HepG2 (cell line): ENCODE measurements around the gene AMIGO1. TPM values are rescaled to one million over a fixed set of nuclear protein-coding genes. Genes with fewer than 3 reads are reported as not detected.

ENCODE experiments used
- ATAC-seq: fragments of 200-7000 bp; cut with Tn5 transposase; 3 replicates; pipeline ENCODE4 v1.9.1; 2020; ENCODE audit warnings: mild to moderate bottlenecking, moderate library complexity
- BruUV-seq: library from RNA; stranded (reverse); fragments of 400-500 nt; replicated peaks from 2 replicates; lab custom pipeline; 2021; lab: Mats Ljungman, UMichigan
- CTCF ChIA-PET: fragments of 300-600 bp; formaldehyde crosslinking; extraction: SDS; loops from one replicate; lab custom pipeline; 2021; ENCODE audit warnings: low total read pairs, inconsistent platforms, low intra/inter-chr PET ratio; lab: Yijun Ruan, JAX
- POLR2A ChIA-PET: fragments of 350-600 bp; sonication (Branson Sonifier 250); formaldehyde crosslinking; loops from one replicate; lab custom pipeline; 2020; ENCODE audit warnings: antibody characterized with exemption, inconsistent platforms; lab: Yijun Ruan, JAX
- DNase-seq: peaks from one replicate; pipeline ENCODE4 v3.0.0-alpha.2; 2015; ENCODE audit warnings: low spot score
- FAIRE-seq: peaks from 3 replicates; lab custom pipeline; 2011; peaks lifted over from hg19 to GRCh38; lab: Jason Lieb, UNC
- H2AFZ ChIP-seq: one replicate; pipeline ENCODE4 v1.6.1; 2011; ENCODE audit warnings: low read length, inconsistent platforms
- H3K27ac ChIP-seq: fragments of 300-600 bp; 3 replicates; pipeline ENCODE4 v1.8.0; 2011; ENCODE audit warnings: mixed run types, mild to moderate bottlenecking, mixed read lengths, low read length, inconsistent platforms; ENCODE audit not compliant: insufficient read depth; ENCODE audit errors: extremely low read length
- H3K27me3 ChIP-seq, 2 experiments: fragments of 200-600 bp in 1 of 2; 2 replicates in 1 of 2; 3 replicates in 1 of 2; pipeline versions ENCODE4 v1.6.0 to v1.8.0; 2011; ENCODE audit warnings: low read length in 2 of 2, mild to moderate bottlenecking in 2 of 2, moderate library complexity in 2 of 2, inconsistent platforms in 1 of 2; ENCODE audit not compliant: insufficient read depth in 2 of 2, control insufficient read depth in 1 of 2
- H3K36me3 ChIP-seq, 2 experiments: fragments of 200-600 bp in 1 of 2; replicated peaks in 1 of 2; 2 replicates in 1 of 2; 3 replicates in 1 of 2; pipeline versions ENCODE4 v1.5.1 to v1.8.0; 2011; ENCODE audit warnings: low read length in 2 of 2, inconsistent platforms in 1 of 2; ENCODE audit not compliant: insufficient read depth in 2 of 2, control insufficient read depth in 1 of 2
- H3K4me1 ChIP-seq: 2 replicates; pipeline ENCODE4 v1.5.1; 2012; ENCODE audit warnings: low read length, inconsistent platforms; ENCODE audit not compliant: insufficient read depth
- H3K4me2 ChIP-seq: 2 replicates; pipeline ENCODE4 v1.6.0; 2011; ENCODE audit warnings: low read depth, low read length, inconsistent platforms
- H3K4me3 ChIP-seq, 3 experiments: fragments of 200-600 bp in 1 of 3; sonication (generic), shearing (Covaris generic) in 1 of 3; replicated peaks in 1 of 3; 2 replicates each; pipeline ENCODE4 v1.5.1; 2011 to 2016; ENCODE audit warnings: low read length in 3 of 3, inconsistent platforms in 2 of 3, low read depth in 2 of 3, mild to moderate bottlenecking in 2 of 3, control low read depth in 1 of 3, mixed read lengths in 1 of 3; ENCODE audit not compliant: insufficient read depth in 1 of 3
- H3K79me2 ChIP-seq: one replicate; pipeline ENCODE4 v1.6.1; 2011; ENCODE audit warnings: low read length, inconsistent platforms; ENCODE audit not compliant: insufficient read depth
- H3K9ac ChIP-seq: 2 replicates; pipeline ENCODE4 v1.6.0; 2011; ENCODE audit warnings: mild to moderate bottlenecking, low read depth, low read length, inconsistent platforms; ENCODE audit not compliant: insufficient read depth
- H3K9me3 ChIP-seq: 2 replicates; pipeline ENCODE4 v1.5.1; 2012; ENCODE audit warnings: mild to moderate bottlenecking, low read length
- H4K20me1 ChIP-seq: 2 replicates; pipeline ENCODE4 v1.6.0; 2011; ENCODE audit warnings: inconsistent platforms, mild to moderate bottlenecking, low read length, moderate library complexity; ENCODE audit not compliant: insufficient read depth
- ATF1 ChIP-seq: IDR thresholded peaks from 2 replicates; pipeline ENCODE4 v1.6.1; 2016; ENCODE audit warnings: mild to moderate bottlenecking, control low read depth
- FIP1L1 ChIP-seq: fragments of 200-400 bp; formaldehyde crosslinking; IDR thresholded peaks from 2 replicates; pipeline ENCODE4 v1.6.1; 2018; ENCODE audit warnings: low read depth, mild to moderate bottlenecking, low read length, moderate library complexity, borderline replicate concordance; ENCODE audit not compliant: insufficient read depth
- GABPB1 ChIP-seq: IDR thresholded peaks from 2 replicates; pipeline ENCODE4 v1.6.1; 2016; ENCODE audit warnings: mild to moderate bottlenecking, missing genetic modification reagents, moderate library complexity, missing compliant biosample characterization
- GPBP1L1 ChIP-seq: sonication (generic); formaldehyde crosslinking; IDR thresholded peaks from 2 replicates; pipeline ENCODE4 v1.5.0; 2020; ENCODE audit warnings: mild to moderate bottlenecking, missing genetic modification reagents
- IKZF5 ChIP-seq: IDR thresholded peaks from 2 replicates; pipeline ENCODE4 v1.6.1; 2018; ENCODE audit warnings: missing genetic modification reagents, mild to moderate bottlenecking, missing compliant biosample characterization
- PAF1 ChIP-seq: IDR thresholded peaks from 2 replicates; pipeline ENCODE4 v1.6.1; 2016; ENCODE audit warnings: missing genetic modification reagents, missing compliant biosample characterization
- TBX2 ChIP-seq: sonication (generic); formaldehyde crosslinking; IDR thresholded peaks from 2 replicates; pipeline ENCODE4 v1.5.0; 2020; ENCODE audit warnings: missing genetic modification reagents, mild to moderate bottlenecking, borderline replicate concordance
- TBX3 ChIP-seq: fragments of 450-650 bp; IDR thresholded peaks from 2 replicates; pipeline ENCODE4 v1.6.1; 2017; ENCODE audit warnings: antibody characterized with exemption, mild to moderate bottlenecking, inconsistent platforms, borderline replicate concordance
- ZFP37 ChIP-seq: sonication (generic); formaldehyde crosslinking; IDR thresholded peaks from 2 replicates; pipeline ENCODE4 v1.4.0; 2020; ENCODE audit warnings: missing genetic modification reagents, borderline replicate concordance
- ZNF432 ChIP-seq: sonication (generic); formaldehyde crosslinking; IDR thresholded peaks from 2 replicates; pipeline ENCODE4 v1.5.0; 2020; ENCODE audit warnings: missing genetic modification reagents, mild to moderate bottlenecking, borderline replicate concordance
- ZNF580 ChIP-seq: IDR thresholded peaks from 2 replicates; pipeline ENCODE4 v1.6.1; 2016; ENCODE audit warnings: low read depth, borderline replicate concordance
- WGBS: methylation state at CpG from one replicate; pipeline ENCODE4 v1.1.6; 2017; ENCODE audit warnings: low lambda C conversion rate; 5-methylcytosine and 5-hydroxymethylcytosine counted together
- in situ Hi-C: cut with HindIII; loops from 2 replicates; pipeline ENCODE4 v1.10.0; 2017; ENCODE audit warnings: low pct_unique_long_range_greater_than_20kb; ENCODE audit not compliant: extremely low pct_ligation_motif_present
- intact Hi-C: fragments of 100-400 bp; cut with micrococcal nuclease; formaldehyde crosslinking; loops from one replicate; pipeline ENCODE4 v1.10.0; 2022; ENCODE audit not compliant: unreplicated experiment
- polyA plus RNA-seq, 8 experiments: library from polyadenylated mRNA; depleted of rRNA in 3 of 8; stranded (reverse) in 7 of 8; unstranded in 1 of 8; fragments of >200 nt; fragmentation: Illumina TruSeq in 4 of 8; extraction: Trizol in 4 of 8; gene quantifications; 2 replicates each; pipeline versions ENCODE4 v1.2.1 to v1.2.3, GENCODE V29; 2011 to 2016; ENCODE audit warnings: low read depth in 4 of 8, missing spikeins in 1 of 8, mixed read lengths in 1 of 8; ENCODE audit not compliant: insufficient read depth in 1 of 8
- total RNA-seq, 5 experiments: library from RNA; depleted of rRNA; stranded (reverse); fragments of >200 nt; fragmentation: Illumina TruSeq; extraction: Trizol; gene quantifications; 2 replicates each; pipeline ENCODE4 v1.2.3, GENCODE V29; 2016; ENCODE audit warnings: low read depth in 1 of 5
- TF ChIP-seq, protein P1 (sequence below): sonication (generic); formaldehyde crosslinking; IDR thresholded peaks from 2 replicates; pipeline ENCODE4 v1.8.1; 2023; ENCODE audit warnings: mild to moderate bottlenecking, missing genetic modification reagents
- TF ChIP-seq, protein P2 (sequence below): sonication (generic); formaldehyde crosslinking; IDR thresholded peaks from 2 replicates; pipeline ENCODE4 v1.8.0; 2022; ENCODE audit warnings: mild to moderate bottlenecking, missing genetic modification reagents, moderate library complexity

AMIGO1 gene
- total and polyA plus RNA-seq, 2 of the 13 experiments (the other 11 are each of a cell fraction or from before 2014, with no cell fraction given): 0.40 to 1.3 TPM

- no peaks in the 10 kb centered on the region for H3K9me3 ChIP-seq
- H3K36me3 ChIP-seq: no peaks in the 10 kb centered on the region
- 94% methylated on average over 2 of the region's 2 CpGs for WGBS
- H3K4me2 ChIP-seq: no peak overlapping the region
- no peak for FAIRE-seq
- no TSS peak for BruUV-seq
- H3K4me1 ChIP-seq: peaks cover 44% of the 10 kb centered on the region
- in situ Hi-C loops: no loop called here
- H3K9ac ChIP-seq: no peak overlapping the region
- no peak for ATAC-seq
- H3K27me3 ChIP-seq: no peaks in the 10 kb centered on the region
- no peak overlapping the region for H2AFZ ChIP-seq
- CTCF ChIA-PET: no interaction called here
- H3K79me2 ChIP-seq: peaks cover 96% of the 10 kb centered on the region
- TF ChIP-seq, protein P1, sequence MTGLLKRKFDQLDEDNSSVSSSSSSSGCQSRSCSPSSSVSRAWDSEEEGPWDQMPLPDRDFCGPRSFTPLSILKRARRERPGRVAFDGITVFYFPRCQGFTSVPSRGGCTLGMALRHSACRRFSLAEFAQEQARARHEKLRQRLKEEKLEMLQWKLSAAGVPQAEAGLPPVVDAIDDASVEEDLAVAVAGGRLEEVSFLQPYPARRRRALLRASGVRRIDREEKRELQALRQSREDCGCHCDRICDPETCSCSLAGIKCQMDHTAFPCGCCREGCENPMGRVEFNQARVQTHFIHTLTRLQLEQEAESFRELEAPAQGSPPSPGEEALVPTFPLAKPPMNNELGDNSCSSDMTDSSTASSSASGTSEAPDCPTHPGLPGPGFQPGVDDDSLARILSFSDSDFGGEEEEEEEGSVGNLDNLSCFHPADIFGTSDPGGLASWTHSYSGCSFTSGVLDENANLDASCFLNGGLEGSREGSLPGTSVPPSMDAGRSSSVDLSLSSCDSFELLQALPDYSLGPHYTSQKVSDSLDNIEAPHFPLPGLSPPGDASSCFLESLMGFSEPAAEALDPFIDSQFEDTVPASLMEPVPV (CRISPR knock-in tag): no peak
- TF ChIP-seq GABPB1 (CRISPR knock-in tag): no peak
- no peak for TF ChIP-seq TBX3
- TF ChIP-seq, protein P2, sequence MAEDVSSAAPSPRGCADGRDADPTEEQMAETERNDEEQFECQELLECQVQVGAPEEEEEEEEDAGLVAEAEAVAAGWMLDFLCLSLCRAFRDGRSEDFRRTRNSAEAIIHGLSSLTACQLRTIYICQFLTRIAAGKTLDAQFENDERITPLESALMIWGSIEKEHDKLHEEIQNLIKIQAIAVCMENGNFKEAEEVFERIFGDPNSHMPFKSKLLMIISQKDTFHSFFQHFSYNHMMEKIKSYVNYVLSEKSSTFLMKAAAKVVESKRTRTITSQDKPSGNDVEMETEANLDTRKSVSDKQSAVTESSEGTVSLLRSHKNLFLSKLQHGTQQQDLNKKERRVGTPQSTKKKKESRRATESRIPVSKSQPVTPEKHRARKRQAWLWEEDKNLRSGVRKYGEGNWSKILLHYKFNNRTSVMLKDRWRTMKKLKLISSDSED (CRISPR knock-in tag): no peak
- TF ChIP-seq GPBP1L1 (CRISPR knock-in tag): no peak
- TF ChIP-seq ZNF580 (CRISPR knock-in tag): no peak
- no peak for TF ChIP-seq IKZF5
- TF ChIP-seq ZNF432 (CRISPR knock-in tag): no peak
- TF ChIP-seq FIP1L1: no peak
- no peak for TF ChIP-seq ATF1 (CRISPR knock-in tag)
- no peak for TF ChIP-seq PAF1
- no peak for TF ChIP-seq ZFP37
- no peak for TF ChIP-seq TBX2 (CRISPR knock-in tag)
- TF ChIP-seq, all 625 proteins: peak for 0
- Histone ChIP-seq H3K4me3 (no peak overlapping the region), H3K27ac (no peak overlapping the region), H4K20me1 (peaks cover 23% of the 10 kb centered on the region)
- no peak for DNase-seq
- POLR2A ChIA-PET: no interaction called here
- intact Hi-C loops: no loop called here
Measured at GRCh38 chr1:109556563-109556962, 47.0 kb upstream of the AMIGO1 start.
